Astrocyte of the spinal cord (primary cell): ENCODE measurements around the gene FBXW8.

Source experiments
- DNase-seq: peaks from one replicate; pipeline ENCODE4 v3.0.0; 2011; ENCODE audit warnings: low read depth, low spot score
- H3K4me3 ChIP-seq: 2 replicates; pipeline ENCODE4 v1.5.1; 2011; ENCODE audit warnings: low read depth, mild to moderate bottlenecking, low read length, moderate library complexity
- in situ Hi-C: cut with HindIII; loops from 2 replicates; pipeline ENCODE4 v1.10.0; 2017; ENCODE audit warnings: low sequenced_read_pairs
- TF ChIP-seq, protein P1 (sequence below): IDR thresholded peaks from 2 replicates; pipeline ENCODE4 v1.5.1; 2012; ENCODE audit warnings: low read depth, mild to moderate bottlenecking, low read length, inconsistent platforms

FBXW8 gene

DNA sequence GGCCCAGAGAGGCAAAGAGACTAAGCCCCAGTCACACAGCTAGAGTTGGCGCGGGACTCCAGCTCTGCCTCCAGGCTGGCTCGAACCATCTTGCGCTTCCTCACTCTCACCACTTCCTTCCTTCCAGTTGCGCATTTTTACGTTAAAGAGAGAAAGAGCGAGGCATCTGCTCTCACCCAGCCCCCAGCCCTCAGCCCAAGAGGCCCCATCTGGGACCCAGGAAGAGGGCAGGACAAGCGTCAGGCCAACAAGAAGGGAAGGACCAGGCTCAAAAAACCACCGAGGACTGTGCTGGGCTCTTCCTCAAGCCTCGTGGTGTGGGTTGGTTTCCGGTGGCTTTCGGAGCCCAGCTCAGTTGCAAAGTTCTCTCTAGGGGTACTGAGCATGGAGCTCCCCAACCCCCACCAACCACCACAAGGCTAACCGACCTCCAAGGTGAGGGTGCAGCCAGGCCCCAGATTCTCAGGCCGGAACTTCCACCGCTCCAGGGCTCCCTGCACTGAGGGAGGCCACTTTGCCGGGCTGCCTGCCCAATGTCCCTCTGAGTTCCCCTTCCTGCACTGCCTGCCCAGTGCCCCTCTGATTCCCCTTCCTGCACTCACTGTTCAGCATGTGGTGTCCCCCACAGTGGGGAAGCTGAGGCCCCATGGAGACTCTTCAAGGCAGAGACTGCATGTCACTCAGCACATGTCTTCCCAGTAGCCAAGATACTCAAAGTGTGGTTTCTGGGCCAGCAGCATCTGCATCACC is 152.6 kb downstream of the FBXW8 start:
- TF ChIP-seq, protein P1, sequence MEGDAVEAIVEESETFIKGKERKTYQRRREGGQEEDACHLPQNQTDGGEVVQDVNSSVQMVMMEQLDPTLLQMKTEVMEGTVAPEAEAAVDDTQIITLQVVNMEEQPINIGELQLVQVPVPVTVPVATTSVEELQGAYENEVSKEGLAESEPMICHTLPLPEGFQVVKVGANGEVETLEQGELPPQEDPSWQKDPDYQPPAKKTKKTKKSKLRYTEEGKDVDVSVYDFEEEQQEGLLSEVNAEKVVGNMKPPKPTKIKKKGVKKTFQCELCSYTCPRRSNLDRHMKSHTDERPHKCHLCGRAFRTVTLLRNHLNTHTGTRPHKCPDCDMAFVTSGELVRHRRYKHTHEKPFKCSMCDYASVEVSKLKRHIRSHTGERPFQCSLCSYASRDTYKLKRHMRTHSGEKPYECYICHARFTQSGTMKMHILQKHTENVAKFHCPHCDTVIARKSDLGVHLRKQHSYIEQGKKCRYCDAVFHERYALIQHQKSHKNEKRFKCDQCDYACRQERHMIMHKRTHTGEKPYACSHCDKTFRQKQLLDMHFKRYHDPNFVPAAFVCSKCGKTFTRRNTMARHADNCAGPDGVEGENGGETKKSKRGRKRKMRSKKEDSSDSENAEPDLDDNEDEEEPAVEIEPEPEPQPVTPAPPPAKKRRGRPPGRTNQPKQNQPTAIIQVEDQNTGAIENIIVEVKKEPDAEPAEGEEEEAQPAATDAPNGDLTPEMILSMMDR = no peak
- H3K4me3 ChIP-seq = no peak overlapping the region
- no peak for DNase-seq
- in situ Hi-C loops = no loop called here

DNA sequence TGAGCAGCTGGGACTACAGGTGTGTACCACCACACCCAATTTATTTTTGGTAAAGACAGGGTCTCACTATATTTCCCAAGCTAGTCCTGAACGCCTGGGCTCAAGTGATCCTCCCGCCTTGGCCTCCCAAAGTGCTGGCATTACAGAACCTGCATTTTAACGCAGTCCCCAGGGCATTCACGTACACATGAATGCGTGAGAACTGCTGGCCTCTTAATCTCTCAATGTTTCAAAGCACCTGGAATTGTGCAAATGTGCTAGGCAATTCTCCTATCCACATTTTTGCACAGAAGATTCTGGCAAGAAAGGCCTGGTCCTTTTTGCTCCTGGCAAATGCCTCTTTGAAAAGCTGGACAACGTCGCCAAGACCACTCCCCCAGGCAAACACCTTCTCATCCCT is 153.3 kb downstream of the FBXW8 start:
- in situ Hi-C loops = no loop called here
- no peak for DNase-seq
- no peak overlapping the region for H3K4me3 ChIP-seq
- TF ChIP-seq, protein P1 = no peak

DNA sequence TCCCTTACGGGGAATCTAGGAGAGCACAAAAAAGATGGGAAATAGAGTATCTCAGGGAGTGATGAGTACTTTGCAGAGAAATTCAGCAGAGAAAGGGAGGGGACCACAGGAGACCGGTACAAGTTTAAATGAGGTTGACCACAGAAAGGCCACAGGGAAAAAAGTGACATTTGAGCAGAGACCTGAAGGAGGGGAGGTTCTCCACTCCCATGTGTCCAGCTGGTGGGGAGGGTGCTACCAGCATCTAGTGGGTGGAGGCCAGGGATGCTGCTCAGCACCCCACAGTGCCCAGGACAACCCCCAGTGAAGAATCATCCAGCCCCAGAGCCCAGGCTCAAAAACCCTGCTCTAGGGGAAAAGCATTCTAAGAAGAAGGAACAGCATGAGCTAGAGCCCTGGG is 153.8 kb downstream of the FBXW8 start:
- TF ChIP-seq, protein P1 = no peak
- no peak for DNase-seq
- H3K4me3 ChIP-seq = no peak overlapping the region
- in situ Hi-C loops = no loop called here

DNA sequence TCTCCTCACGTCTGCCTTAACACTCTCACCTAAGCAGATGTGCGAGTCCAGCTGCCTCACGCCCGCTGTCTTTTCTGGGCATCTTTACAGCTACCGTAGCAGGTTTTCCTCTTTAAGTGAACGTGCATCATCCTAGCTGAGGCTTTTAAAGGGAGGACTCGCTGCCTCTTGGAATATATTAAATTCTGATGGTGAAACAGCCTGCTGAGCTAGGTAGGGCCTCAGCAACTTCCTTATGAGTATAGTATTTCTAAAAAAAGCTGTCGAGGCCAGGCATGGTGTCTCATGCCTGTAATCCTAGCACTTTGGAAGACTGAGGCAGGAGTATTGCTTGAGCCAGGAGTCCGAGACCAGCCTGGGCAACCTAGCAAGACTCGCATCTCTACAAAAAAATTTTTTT is 156.3 kb downstream of the FBXW8 start:
- TF ChIP-seq, protein P1 = no peak
- H3K4me3 ChIP-seq = no peak overlapping the region
- no peak for DNase-seq
- in situ Hi-C loops = no loop called here

DNA sequence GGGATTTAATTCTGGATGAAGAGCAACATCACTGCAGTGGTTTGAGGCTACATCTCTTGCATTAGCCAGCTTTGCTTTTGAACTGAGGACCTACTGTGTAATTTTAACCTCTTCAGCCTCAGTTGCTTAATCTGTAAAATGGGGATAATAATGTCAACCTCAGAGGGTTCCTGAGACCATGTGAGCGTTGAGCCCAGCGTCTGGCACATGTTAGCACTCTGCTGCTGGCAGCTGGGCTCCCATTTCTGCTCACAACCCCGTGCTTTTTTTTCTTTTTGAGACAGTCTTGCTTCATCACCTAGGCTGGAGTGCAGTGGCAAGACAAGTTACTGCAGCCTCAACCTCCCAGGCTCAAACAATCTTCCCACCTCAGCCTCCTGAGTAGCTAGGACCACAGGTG is 156.9 kb downstream of the FBXW8 start:
- TF ChIP-seq, protein P1 = no peak
- DNase-seq = no peak
- no peak overlapping the region for H3K4me3 ChIP-seq
- in situ Hi-C loops = no loop called here

DNA sequence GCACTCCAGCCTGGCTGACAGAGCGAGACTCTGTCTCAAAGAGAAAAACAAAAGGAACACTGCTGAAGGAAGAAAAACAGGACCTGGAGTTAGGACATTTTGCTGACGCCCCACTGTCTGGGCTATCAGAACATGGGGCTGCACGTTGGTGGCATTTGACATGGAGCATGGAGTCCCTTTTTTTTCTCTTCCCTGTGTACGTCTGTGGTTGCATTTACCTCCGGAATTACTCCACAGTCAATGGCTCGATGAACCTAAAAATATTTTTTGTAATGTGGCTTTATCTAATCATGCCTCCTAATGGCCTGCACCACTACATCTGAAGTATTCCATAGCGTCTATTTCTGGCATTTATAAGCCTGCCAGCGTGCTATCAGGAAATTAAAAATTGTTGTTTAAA is 157.7 kb downstream of the FBXW8 start:
- in situ Hi-C loops = no loop called here
- TF ChIP-seq, protein P1 = no peak
- no peak for DNase-seq
- no peak overlapping the region for H3K4me3 ChIP-seq
